ENCODE data around the gene SPATS2L. TPM values are rescaled to one million over a fixed set of nuclear protein-coding genes. Genes with fewer than 3 reads are reported as not detected.

The SPATS2L gene
- total RNA-seq, 2 experiments from 2014 or later: 14.7 to 25.8 TPM

DNA sequence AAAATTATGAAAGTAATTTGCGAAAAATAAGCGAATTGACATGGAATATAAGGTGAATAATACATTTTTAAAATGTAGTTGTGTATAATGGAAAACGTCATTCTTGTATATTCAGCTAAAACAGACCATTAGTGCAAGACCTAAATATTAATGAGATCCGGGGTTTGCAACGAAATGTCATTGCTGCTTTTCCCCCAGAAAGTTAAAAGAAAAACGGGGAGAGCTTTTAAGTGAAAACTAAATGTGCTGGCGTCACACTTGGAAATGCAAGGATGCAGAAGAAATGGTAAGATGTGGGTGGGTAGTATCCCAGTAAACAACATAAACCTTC, 219.0 kb downstream of the SPATS2L start:
- peak overlapping the region; percentile 79 for H3K27ac Mint-ChIP-seq
- peak overlapping the region; percentile 97 for H3K4me3 Mint-ChIP-seq
- CTCF ChIA-PET: interaction anchor here (1.0 to 4.4 kb wide), 4 partner anchors 10 to 208 kb away, joined by 3 to 22 read pairs (median 11); partner anchors contain the start of gene KCTD18
- no peak for ATAC-seq
- peaks cover 23% of the 10 kb centered on the region for H3K4me1 Mint-ChIP-seq
- POLR2A ChIA-PET: interaction anchor here (1.0 kb wide), 1 partner anchor 545 kb away, joined by 3 read pairs; no protein-coding TSS in a partner anchor
- intact Hi-C loops (cut with DNase I, micrococcal nuclease): loop anchor here (5.0 kb wide), 3 partner anchors 177 to 218 kb away; partner anchors contain the start of gene SPATS2L (in 1 of the 2)
- H3K27me3 Mint-ChIP-seq: no peaks in the 10 kb centered on the region
- no peaks in the 10 kb centered on the region for H3K9me3 Mint-ChIP-seq (ENCODE audit: low read depth)
- H3K36me3 Mint-ChIP-seq (ENCODE audit: low read depth): peaks cover 3% of the 10 kb centered on the region
- DNase-seq: no peak

DNA sequence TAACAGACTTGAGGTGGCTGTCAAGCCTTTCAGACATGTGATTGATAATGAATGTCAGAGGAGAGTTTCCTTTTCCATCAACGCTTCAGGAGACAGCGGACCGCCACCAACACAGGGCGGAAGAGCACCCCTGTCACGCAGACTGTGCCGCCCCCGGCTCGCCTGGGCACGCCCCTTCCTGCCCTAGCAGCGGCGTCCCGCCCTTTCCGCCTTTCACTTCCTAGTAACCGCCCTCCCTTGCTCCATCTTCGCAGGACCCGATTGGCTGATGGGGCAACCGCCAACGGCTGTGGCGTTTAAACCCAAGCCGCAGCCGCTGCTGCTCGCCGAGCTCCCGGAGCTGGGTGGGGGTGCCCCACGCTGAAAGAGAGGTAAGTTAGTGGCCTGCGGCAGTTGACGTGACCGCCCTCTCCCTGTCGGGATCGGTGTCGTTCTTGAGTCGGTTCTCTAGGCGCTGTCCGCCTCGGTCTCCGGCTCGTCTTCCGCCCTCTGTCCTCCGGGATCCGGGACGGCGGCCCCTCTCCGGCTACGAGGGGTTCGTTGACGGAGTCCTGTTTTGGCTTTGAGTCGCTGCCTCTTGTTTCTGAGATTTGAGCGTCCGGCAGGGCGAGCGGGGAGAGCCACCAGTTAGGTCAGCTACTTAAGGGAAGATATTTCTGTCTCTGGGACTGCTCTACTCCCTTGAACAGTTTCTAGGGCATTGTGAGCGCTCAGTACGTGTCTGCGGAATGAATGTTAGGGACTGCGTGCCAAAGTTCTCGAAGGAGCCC, 219.6 kb downstream of the SPATS2L start, which contains the start of gene SGO2:
TSS of gene SGO2 (plus strand) at position 326 of the 770 bp plus-strand sequence. CDS start 6,769 bp downstream, outside the sequence.
- no peaks in the 10 kb centered on the region for H3K27me3 Mint-ChIP-seq
- H3K36me3 Mint-ChIP-seq (ENCODE audit: low read depth): peaks cover 3% of the 10 kb centered on the region
- ATAC-seq (peak; percentile 99), DNase-seq (peak; percentile 98)
- ChIA-PET POLR2A (interaction anchor here (0.6 to 1.0 kb wide), 2 partner anchors 339 to 546 kb away, joined by 3 to 4 read pairs; partner anchors contain the start of gene CLK1), CTCF (interaction anchor here (0.6 to 4.4 kb wide), 7 partner anchors 9 to 339 kb away, joined by 3 to 22 read pairs (median 5); partner anchors contain the start of genes CLK1 and KCTD18)
- H3K27ac Mint-ChIP-seq: peak within 1 kb of the TSS; percentile 90
- peak within 1 kb of the TSS; percentile 97 for H3K4me3 Mint-ChIP-seq
- peaks cover 23% of the 10 kb centered on the region for H3K4me1 Mint-ChIP-seq
- H3K9me3 Mint-ChIP-seq (ENCODE audit: low read depth): no peaks in the 10 kb centered on the region
- intact Hi-C loops (cut with DNase I, micrococcal nuclease): loop anchor here (1.0 to 5.0 kb wide), 9 partner anchors 16 to 615 kb away; partner anchors contain the start of genes KCTD18 (in 2 of the 2), BZW1 (in 1 of the 2), C2orf69 (in 1 of the 2) and SPATS2L (in 1 of the 2)

DNA sequence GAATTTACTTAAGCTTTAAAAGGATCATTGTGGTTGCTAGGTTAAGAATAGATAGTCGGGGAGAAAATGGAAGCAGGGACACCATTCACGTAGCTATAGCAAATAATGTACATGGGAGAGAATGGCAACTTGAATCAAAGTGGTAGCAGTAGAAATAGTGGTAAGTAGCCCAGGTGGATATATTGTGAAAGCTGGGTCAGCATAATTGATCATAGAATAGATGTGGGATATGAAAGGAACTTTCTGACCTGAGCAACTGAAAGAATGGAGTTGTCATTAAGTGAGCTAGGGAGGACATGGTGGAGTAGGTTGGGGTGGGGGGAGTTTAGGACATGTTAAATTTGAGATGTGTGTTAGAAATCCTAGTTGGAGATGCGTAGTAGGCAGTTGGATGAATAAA, 221.7 kb downstream of the SPATS2L start:
- POLR2A ChIA-PET: no interaction called here
- Mint-ChIP-seq H3K9me3 (ENCODE audit: low read depth) (no peaks in the 10 kb centered on the region), H3K36me3 (ENCODE audit: low read depth) (peaks cover 5% of the 10 kb centered on the region), H3K27ac (no peak overlapping the region), H3K4me3 (no peak overlapping the region), H3K4me1 (peaks cover 23% of the 10 kb centered on the region), H3K27me3 (no peaks in the 10 kb centered on the region)
- intact Hi-C loops (cut with DNase I, micrococcal nuclease): loop anchor here (5.0 kb wide), 3 partner anchors 174 to 221 kb away; partner anchors contain the start of gene SPATS2L (in 1 of the 2)
- DNase-seq: no peak
- ATAC-seq: no peak
- CTCF ChIA-PET: interaction anchor here (0.7 kb wide), 1 partner anchor 100 kb away, joined by 3 read pairs; no protein-coding TSS in a partner anchor

Other genes with a start within 250 kb of the SPATS2L start
- gene KCTD18, start 203.4 kb downstream of the SPATS2L start, total RNA-seq: 10 to 100 TPM; 15.9 to 17.4 TPM
- gene SGO2, start 219.5 kb downstream of the SPATS2L start, total RNA-seq: 10 to 100 TPM; 49.9 to 56.7 TPM

All from activated CD4-positive, alpha-beta T cell treated with anti-CD3 and anti-CD28 coated beads for 36 hours (primary cell).